HG02678 (cell line): ENCODE measurements around the gene CCR5AS.

ENCODE experiments used
- ATAC-seq: cut with Tn5 transposase; IDR thresholded peaks from one replicate; pipeline ENCODE4 v1.9.1; 2021; ENCODE audit warnings: mild to moderate bottlenecking, moderate library complexity; ENCODE audit not compliant: unreplicated experiment

The CCR5AS gene

DNA sequence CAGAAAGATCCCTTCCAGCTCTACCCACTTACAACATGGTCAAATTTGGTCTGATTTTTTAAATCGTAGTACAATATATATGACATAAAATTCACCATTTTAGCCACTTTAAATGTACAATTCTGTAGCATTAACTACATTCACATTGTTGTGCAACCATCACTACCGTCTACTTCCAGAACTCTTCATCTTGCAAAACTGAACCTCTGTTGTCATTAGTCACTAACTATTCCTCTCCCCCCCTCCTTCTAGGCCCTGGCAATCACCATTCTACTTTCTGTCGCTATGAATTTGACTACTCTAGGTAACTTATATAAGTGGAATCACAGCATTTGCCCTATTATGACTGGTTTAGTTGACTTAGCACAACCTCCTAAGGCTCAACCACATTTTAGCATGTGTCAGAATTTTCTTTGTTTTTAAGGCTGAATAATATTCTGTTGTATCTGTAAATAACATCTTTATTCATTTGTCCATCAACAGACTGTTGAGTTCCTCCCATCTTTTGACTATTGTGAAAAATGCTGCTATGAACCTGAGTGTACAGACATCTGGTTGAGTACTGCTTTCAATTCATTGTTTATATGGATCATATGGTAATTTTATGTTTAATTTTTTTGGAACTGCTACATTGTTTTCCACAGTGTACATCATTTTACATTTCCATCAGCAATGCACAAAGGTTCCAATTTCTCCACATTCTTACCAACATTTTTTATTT, 88.5 kb downstream of the CCR5AS start:
- ATAC-seq, result no peak

- ATAC-seq, result no peak
These were observed 90.7 kb downstream of the CCR5AS start for GRCh38 chr3:46316206-46316605.

GRCh38 chr3:46314517-46314916, 92.3 kb downstream of the CCR5AS start:
- peak; percentile 72 for ATAC-seq
